Transverse colon (tissue), 4 donors: ENCODE measurements around the gene MATN1. TPM values are rescaled to one million over a fixed set of nuclear protein-coding genes. Genes with fewer than 3 reads are reported as not detected.

Source experiments
- DNase-seq: peaks from one replicate; pipeline ENCODE4 v3.0.0-alpha.2; 2019
- H3K27ac ChIP-seq, 4 donors: fragments of 200-600 bp; sonication (generic); 2 replicates each; pipeline ENCODE4 v1.5.1; 2016 to 2018; ENCODE audit warnings: inconsistent platforms in 4 of 4
- H3K27me3 ChIP-seq: fragments of 200-600 bp; sonication (generic); 2 replicates; pipeline ENCODE4 v1.5.1; 2017; ENCODE audit warnings: inconsistent platforms
- H3K36me3 ChIP-seq, 4 donors: fragments of 200-600 bp; sonication (generic); 2 replicates each; pipeline ENCODE4 v1.5.1; 2017 to 2019; ENCODE audit warnings: inconsistent platforms in 4 of 4
- H3K4me1 ChIP-seq, 4 donors: fragments of 200-600 bp; sonication (generic); 2 replicates each; pipeline ENCODE4 v1.5.1; 2017 to 2020; ENCODE audit warnings: inconsistent platforms in 4 of 4
- H3K4me3 ChIP-seq, 4 donors: fragments of 200-600 bp; sonication (generic); 1 replicate in 1 of 4; 2 replicates in 3 of 4; pipeline versions ENCODE4 v1.5.1 to v1.6.1; 2017 to 2019; ENCODE audit warnings: inconsistent platforms in 4 of 4
- H3K9me3 ChIP-seq, 2 donors: fragments of 200-600 bp; sonication (generic); 2 replicates each; pipeline ENCODE4 v1.5.1; 2017 to 2019; ENCODE audit warnings: inconsistent platforms in 2 of 2
- EP300 ChIP-seq: sonication (generic); formaldehyde crosslinking; IDR thresholded peaks from one replicate; pipeline ENCODE4 v1.6.1; 2017; ENCODE audit warnings: antibody characterized with exemption, low read depth
- POLR2A ChIP-seq: fragments of 450-650 bp; IDR thresholded peaks from one replicate; pipeline ENCODE4 v1.6.1; 2016; ENCODE audit warnings: antibody characterized with exemption, mild to moderate bottlenecking, moderate library complexity
- POLR2AphosphoS5 ChIP-seq, 3 donors: sonication (generic); formaldehyde crosslinking; IDR thresholded peaks; one replicate each; pipeline ENCODE4 v1.6.1; 2016; ENCODE audit warnings: antibody characterized with exemption in 3 of 3
- WGBS, 2 donors: methylation state at CpG; one replicate each; pipeline ENCODE4 v1.1.5; 2018; ENCODE audit warnings: low coverage in 1 of 2; 5-methylcytosine and 5-hydroxymethylcytosine counted together
- in situ Hi-C, 4 donors: fragments of 200-750 bp; cut with MboI; loops; one replicate each; pipeline versions ENCODE4 v1.15.0 to v1.15.1; 2017; ENCODE audit warnings: low sequenced_read_pairs in 3 of 4, low pct_ligation_motif_present in 1 of 4, low pct_unique_long_range_greater_than_20kb in 1 of 4
- intact Hi-C: fragments of 100-400 bp; cut with DNase I; formaldehyde crosslinking; loops from one replicate; pipeline ENCODE4 v1.15.1; 2023; ENCODE audit warnings: low total_unique reads
- total RNA-seq, 4 donors: library from RNA; depleted of rRNA; stranded (reverse); fragments of >200 nt; gene quantifications; one replicate each; pipeline ENCODE4 v1.1.0, GENCODE V29; 2016
- TF ChIP-seq, protein P1 (sequence below), 5 experiments: fragments of 200-600 bp in 3 of 5; fragments of 450-650 bp in 2 of 5; sonication (generic) in 3 of 5; IDR thresholded peaks; 1 replicate in 2 of 5; 2 replicates in 3 of 5; pipeline ENCODE4 v1.5.1; 2016 to 2017; ENCODE audit warnings: antibody characterized with exemption in 5 of 5, inconsistent platforms in 3 of 5, mild to moderate bottlenecking in 2 of 5, moderate library complexity in 1 of 5

The MATN1 gene
- total RNA-seq, 4 donors from 2014 or later: not detected

DNA sequence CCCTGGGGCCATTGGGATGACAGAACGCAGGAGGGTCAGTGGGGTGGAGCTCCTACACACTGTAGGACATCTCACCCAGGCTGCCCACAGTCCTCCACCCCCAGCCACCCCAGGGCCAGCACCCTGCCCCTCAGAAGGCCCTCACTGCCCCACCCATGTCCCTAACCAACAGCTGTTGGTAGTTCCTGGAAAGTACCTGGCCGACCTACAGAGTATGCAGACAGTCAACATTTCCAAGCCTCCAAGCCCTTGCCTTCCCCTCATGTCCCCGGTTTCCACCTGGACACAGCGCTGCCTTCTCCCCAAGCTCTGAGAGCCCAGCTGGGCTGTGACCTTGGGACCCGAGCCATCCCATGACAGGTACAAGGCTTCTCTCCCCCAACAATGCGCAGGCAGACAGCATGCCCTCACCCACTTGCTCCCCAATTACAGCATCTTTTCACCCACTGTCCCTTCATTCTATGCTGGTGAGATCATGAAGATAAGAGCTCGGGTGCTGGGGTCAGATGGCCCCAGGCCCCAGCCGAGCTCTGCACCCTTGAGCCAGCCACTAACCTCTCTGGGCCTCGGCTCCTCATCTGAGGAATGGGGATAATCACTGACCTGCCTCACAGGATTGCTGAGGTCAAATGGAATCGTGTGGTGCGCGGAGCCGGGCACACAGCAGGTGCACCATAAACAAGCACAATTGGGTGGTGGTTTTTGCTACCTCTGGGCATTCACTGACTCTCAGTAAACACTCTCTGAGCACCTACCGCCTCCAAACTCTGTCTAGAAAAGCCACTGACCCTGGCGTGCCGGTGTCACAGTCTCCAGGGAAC is 23.0 kb upstream of the MATN1 start:
- WGBS, 2 donors: 70 to 71% methylated on average over 2 to 16 of the region's 16 CpGs
- Histone ChIP-seq H3K27me3 (no peaks in the 10 kb centered on the region), H3K36me3 (no peaks in the 10 kb centered on the region), H3K27ac (peak overlapping the region; percentile 40 to 62 (median 58)), H3K4me3 (no peak overlapping the region), H3K4me1 (peaks cover 0 to 67% (median 17%) of the 10 kb centered on the region in 4 donors), H3K9me3 (no peaks in the 10 kb centered on the region)
- intact Hi-C loops: no loop called here
- TF ChIP-seq, protein P1, sequence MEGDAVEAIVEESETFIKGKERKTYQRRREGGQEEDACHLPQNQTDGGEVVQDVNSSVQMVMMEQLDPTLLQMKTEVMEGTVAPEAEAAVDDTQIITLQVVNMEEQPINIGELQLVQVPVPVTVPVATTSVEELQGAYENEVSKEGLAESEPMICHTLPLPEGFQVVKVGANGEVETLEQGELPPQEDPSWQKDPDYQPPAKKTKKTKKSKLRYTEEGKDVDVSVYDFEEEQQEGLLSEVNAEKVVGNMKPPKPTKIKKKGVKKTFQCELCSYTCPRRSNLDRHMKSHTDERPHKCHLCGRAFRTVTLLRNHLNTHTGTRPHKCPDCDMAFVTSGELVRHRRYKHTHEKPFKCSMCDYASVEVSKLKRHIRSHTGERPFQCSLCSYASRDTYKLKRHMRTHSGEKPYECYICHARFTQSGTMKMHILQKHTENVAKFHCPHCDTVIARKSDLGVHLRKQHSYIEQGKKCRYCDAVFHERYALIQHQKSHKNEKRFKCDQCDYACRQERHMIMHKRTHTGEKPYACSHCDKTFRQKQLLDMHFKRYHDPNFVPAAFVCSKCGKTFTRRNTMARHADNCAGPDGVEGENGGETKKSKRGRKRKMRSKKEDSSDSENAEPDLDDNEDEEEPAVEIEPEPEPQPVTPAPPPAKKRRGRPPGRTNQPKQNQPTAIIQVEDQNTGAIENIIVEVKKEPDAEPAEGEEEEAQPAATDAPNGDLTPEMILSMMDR (IDR thresholded peaks at IDR 0.05): no peak
- TF ChIP-seq POLR2AphosphoS5 (IDR thresholded peaks at IDR 0.05): no peak
- no peak for TF ChIP-seq POLR2A
- no peak for TF ChIP-seq EP300
- in situ Hi-C loops: no loop called here
- no peak for DNase-seq

DNA sequence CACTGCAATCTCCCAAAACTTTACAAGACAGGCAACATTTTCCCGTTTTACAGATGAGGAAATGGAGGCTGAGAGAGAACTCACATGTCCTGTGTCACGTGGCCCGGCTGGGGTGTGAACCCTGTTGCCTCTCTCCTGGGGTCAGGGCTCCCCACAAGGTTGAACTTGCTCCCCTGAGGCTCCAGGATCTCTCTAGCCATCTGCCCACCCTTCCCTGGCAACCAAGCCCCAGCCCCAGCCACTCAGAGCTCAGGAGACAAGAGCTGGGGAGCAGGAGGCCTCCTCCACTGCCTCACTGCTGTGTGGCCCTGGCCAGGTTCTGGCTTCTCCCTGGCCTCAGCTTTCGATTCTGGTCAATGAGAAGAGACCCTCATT is 22.4 kb upstream of the MATN1 start:
- intact Hi-C loops (no loop called here), in situ Hi-C loops (no loop called here)
- TF ChIP-seq EP300 (no peak), POLR2A (no peak), POLR2AphosphoS5 (IDR thresholded peaks at IDR 0.05) (no peak)
- TF ChIP-seq, protein P1 (IDR thresholded peaks at IDR 0.05): no peak
- Histone ChIP-seq H3K27ac (peak overlapping the region; percentile 40 to 62 (median 58)), H3K27me3 (no peaks in the 10 kb centered on the region), H3K4me1 (peaks cover 0 to 61% (median 14%) of the 10 kb centered on the region in 4 donors), H3K36me3 (no peaks in the 10 kb centered on the region), H3K4me3 (no peak overlapping the region), H3K9me3 (no peaks in the 10 kb centered on the region)
- no peak for DNase-seq
- WGBS, 2 donors: 62% methylated on average over 4 of the region's 4 CpGs; no CpG with 5 or more reads in 1 of the 2 donors

DNA sequence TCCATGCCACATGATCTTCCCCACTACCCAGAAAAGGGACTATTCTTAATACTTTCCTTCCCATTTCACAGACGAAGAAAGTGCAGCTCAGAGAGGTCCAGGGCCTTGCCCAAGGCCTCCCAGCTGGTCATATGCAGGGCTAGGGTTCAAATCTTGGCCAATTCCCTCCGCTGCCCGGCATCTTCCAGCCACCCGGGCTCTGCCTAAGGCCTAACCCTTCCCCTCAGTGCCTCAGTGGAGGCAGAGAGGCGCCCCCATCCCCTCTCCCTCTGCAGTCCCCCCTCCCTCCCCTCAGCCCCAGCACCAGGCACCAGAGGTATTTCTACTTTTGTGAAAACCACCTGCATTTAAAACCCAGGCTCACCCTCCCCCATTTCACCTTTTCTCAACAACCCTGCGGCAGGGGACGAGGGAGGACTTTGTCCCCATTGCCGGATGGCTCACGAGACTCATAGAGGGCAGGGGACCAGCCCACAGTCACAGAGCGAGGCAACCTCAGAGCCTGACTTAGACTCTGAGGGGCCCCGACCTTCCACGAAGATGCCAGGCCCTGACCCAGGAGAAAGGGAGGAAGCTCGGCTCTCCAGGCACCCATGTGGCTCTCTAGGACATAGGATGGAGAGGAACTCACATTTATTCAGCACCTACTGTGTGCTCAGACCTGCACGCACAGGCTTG is 21.9 kb upstream of the MATN1 start:
- no peaks in the 10 kb centered on the region for H3K36me3 ChIP-seq
- H3K4me3 ChIP-seq: no peak overlapping the region
- WGBS, 2 donors: 67 to 89% methylated on average over 5 to 14 of the region's 14 CpGs
- DNase-seq: no peak
- in situ Hi-C loops: no loop called here
- TF ChIP-seq, protein P1 (IDR thresholded peaks at IDR 0.05): no peak
- TF ChIP-seq EP300: no peak
- no peak for TF ChIP-seq POLR2A
- TF ChIP-seq POLR2AphosphoS5 (IDR thresholded peaks at IDR 0.05): no peak
- no peaks in the 10 kb centered on the region for H3K27me3 ChIP-seq
- peaks cover 0 to 61% (median 13%) of the 10 kb centered on the region in 4 donors for H3K4me1 ChIP-seq
- intact Hi-C loops: no loop called here
- peak overlapping the region; percentile 40 to 62 (median 58) for H3K27ac ChIP-seq
- no peaks in the 10 kb centered on the region for H3K9me3 ChIP-seq

DNA sequence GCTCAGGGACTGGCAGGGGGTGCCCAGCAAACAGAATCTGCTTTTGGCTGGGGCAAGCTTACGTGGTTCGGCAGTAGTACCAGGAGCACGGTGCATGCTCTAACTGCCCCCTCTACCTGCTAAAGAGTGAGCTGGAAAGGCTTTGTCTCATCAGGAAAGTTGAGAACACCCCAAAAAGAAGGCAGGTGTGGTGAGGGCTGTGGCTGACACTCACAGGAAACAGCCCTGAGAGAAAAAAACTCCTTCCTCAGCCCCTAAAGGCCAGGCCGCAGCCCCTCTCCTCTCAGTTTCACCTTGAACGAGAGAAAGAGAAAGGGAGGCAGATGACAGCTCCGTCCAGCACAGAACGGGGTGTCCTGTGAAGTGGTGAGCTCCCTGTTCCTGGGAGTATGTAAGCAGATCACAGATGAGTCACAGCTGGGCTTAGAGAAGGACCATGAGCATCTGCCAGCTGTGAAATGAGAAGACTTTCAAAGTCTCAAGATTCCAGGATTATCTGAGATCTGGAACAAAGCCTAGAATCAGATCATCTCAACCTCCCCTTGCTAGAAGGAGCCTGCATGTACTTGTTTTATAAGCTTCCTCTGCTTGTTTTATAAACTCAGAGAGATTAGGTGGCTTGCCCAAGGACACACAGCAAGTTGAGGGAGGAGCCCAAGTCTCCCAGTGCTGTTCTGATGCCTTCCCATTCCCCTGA is 20.8 kb upstream of the MATN1 start:
- H3K4me3 ChIP-seq: peak overlapping the region in 1 of 4 donors; percentile 1
- in situ Hi-C loops: no loop called here
- H3K27ac ChIP-seq: peak overlapping the region; percentile 40 to 66 (median 58)
- H3K4me1 ChIP-seq: peaks cover 0 to 56% (median 11%) of the 10 kb centered on the region in 4 donors
- no peaks in the 10 kb centered on the region for H3K36me3 ChIP-seq
- H3K9me3 ChIP-seq: no peaks in the 10 kb centered on the region
- no peaks in the 10 kb centered on the region for H3K27me3 ChIP-seq
- TF ChIP-seq POLR2A: no peak
- no peak for TF ChIP-seq EP300
- TF ChIP-seq, protein P1 (IDR thresholded peaks at IDR 0.05): no peak
- TF ChIP-seq POLR2AphosphoS5 (IDR thresholded peaks at IDR 0.05): no peak
- DNase-seq: no peak
- 53% methylated on average over 7 of the region's 7 CpGs; no CpG with 5 or more reads in 1 of the 2 donors for WGBS, 2 donors
- intact Hi-C loops: no loop called here
